Fibroblast of villous mesenchyme (primary cell): ENCODE results near the gene RAPGEF1. TPM values are rescaled to one million over a fixed set of nuclear protein-coding genes. Genes with fewer than 3 reads are reported as not detected.
A peak's percentile ranks its signal among the peaks of the same experiment; 100 is the strongest.

Source experiments
- DNase-seq: peaks from one replicate; pipeline ENCODE4 v3.0.0-alpha.2; 2010; ENCODE audit warnings: low read depth
- H3K4me3 ChIP-seq: 2 replicates; pipeline ENCODE4 v1.5.1; 2011; ENCODE audit warnings: low read depth, mild to moderate bottlenecking, low read length
- CTCF ChIP-seq: IDR thresholded peaks from 2 replicates; pipeline ENCODE4 v1.5.1; 2012; ENCODE audit warnings: low read depth, mild to moderate bottlenecking, low read length; ENCODE audit not compliant: insufficient read depth
- total RNA-seq: library from RNA; depleted of rRNA; stranded (reverse); fragments of >200 nt; gene quantifications from 2 replicates; pipeline ENCODE4 v1.2.3, GENCODE V29; 2012

RAPGEF1 gene
- total RNA-seq, 1 donor, result 22.9 TPM

DNA sequence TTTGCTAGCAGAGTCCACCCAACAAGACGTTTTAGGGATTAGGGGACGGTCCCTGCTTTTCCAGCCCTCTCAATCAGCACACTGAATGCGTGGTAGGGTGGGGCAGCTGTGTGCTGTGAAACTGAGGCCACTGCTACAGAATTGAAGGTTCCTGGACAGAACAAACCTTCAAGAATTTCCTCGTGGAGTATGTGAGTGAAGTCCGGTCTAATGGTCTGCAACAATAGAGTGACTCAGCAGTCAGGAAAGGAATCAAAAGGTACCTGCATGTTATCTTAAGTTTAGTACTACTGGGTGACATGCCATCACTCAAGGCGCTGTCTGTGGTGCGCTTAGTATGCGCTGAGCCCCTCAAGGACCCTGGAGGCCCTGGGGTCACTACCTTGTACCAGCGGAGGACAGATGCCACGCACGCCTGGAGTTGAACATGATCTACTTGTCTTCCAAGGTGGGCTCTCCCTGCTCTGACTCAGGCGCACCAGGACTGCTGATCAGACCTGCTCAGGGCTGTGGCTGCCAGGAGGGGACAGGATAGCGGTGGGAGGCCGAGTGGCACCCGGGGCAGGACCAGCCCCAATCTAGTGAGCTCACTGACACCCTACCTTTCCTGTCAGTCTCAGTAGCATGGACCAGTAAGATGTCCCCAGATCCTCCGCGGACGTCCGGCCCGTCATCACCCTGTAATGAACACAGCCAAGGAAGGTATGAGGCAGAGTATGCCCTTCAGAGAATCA is 144.0 kb downstream of the RAPGEF1 start:
- TF ChIP-seq CTCF, result no peak

GRCh38 chr9:131594906-131595665 is 144.8 kb downstream of the RAPGEF1 start:
- no peak for TF ChIP-seq CTCF
- DNase-seq, result no peak
- H3K4me3 ChIP-seq, result no peak overlapping the region

More for the DNA sequence above, 144.0 kb downstream of the RAPGEF1 start:
- no peak overlapping the region for H3K4me3 ChIP-seq
- DNase-seq, result no peak

DNA sequence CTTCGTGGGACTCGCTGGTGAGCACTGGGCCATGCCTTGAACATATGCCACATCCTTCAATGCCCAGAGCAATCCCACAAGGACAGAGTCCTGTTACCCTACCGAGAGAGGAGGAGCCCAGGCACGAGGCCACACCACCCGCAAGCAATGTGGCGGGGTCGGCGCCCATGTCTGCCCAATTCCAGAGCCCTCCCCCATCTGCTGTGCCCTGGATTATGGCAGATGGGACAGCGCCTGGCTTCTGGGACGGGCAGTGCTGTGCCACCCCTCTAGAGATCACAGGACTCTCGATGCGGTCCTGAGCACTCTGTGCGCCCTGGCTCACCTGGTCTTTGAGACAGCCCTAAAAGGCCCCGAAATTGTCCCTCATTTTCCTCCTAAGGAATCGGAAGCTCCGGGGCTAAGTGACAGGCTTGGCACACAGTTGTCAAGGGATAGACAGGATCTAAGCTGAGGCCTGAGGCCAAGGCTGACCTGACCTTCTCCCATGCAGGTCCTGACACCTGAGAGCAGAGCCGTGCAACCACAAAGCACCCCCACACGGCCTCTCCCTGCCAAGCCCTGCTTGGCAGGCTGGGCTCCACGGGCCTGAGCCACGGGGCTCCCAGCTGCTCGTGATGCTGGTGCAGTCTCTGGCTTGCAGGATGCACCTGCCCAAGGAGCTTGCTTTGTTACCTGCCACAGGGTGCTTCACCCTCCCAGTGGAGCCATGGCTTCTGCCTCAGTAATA is 145.8 kb downstream of the RAPGEF1 start:
- DNase-seq, result no peak
- no peak for TF ChIP-seq CTCF
- H3K4me3 ChIP-seq, result no peak overlapping the region

GRCh38 chr9:131593091-131593820 is 146.6 kb downstream of the RAPGEF1 start:
- H3K4me3 ChIP-seq, result no peak overlapping the region
- no peak for TF ChIP-seq CTCF
- DNase-seq, result peak; percentile 6

DNA sequence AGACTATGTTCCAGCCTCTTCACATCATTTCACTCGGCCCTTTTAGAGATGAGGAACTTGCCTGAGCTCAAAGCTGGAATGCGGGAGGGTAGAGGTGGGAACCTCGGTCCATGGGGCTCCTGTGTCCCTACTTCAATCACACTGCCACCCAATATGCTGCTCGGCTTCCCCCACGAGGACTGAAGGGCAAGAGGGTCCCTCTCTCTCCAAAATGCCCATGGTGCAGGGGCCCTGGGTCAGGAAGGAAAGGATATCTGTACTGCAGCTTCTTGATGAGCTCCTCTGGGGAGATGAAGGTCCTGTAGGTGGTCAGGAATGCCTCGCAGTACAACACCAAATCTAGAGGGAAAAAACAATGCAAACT is 148.0 kb downstream of the RAPGEF1 start:
- DNase-seq, result no peak
- H3K4me3 ChIP-seq, result no peak overlapping the region
- no peak for TF ChIP-seq CTCF
